ENCODE measurements around the gene NR6A1.

The NR6A1 gene

DNA sequence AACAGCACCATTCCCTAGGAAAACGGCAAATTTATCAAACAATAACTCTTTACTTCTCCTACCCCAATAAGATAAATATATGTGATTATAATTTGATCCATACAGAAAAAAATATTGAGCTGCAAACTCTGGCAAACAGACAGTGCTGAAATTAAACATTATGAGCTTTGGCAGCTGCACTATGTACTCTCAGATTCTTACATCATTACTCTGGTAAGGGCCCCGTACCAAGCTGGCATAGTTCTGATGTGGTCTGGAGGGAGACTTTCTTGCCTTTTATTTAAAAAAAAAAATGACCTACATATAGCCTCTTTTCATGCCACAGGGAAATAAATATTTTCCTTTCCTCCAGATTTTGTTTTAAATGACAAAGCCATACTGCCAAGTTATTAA, 95.0 kb downstream of the NR6A1 start:
- DNase-seq = peak in 1 of 2 donors; percentile 32
- Histone ChIP-seq H3K4me3 (peak overlapping the region in 1 of 2 donors; percentile 4), H3K27ac (peak overlapping the region; percentile 46 to 49)

DNA sequence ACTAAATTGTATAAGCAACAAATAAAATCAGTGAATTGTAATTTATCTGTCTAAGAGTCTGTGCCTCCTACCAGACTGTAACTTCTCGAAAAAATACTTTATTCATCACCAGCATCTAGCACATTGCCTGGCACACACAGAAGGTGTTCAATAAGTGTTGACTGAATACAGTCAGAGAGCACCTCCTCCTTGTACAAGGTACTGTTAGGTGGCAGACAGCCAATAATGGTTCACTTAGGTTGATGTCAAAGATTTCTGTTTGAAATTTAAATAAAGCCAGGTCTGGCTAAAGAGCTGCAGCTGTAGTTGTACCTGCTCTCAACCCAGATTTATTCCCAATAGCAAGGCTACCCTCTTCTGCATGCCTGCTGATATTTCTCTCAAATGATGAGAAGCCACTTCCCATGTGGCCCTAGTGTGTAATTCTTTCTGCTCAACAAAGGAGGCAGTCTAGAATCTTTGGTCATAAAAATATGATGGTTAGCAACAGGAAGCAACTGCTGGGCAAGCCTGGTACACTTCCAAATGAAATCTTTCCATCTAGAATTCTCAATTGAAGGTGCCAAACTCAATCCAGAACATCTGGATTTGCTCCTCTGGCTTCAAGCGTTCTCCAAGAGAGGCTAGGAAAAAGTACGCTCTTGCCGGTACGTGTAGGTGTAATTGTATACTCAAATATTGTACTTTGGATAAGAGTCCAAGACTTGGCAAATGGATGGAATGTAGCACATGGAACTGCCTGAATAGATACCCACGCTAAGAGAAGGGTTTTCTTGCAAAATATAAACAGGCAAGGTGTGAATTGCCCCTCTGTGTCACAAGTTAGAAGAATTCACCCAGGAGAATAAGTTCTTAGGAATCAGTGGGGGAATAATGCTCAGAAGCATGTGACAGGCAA, 95.6 kb downstream of the NR6A1 start:
- H3K27ac ChIP-seq = peak overlapping the region; percentile 46 to 49
- DNase-seq = no peak
- H3K9me3 ChIP-seq = no peaks in the 10 kb centered on the region
- H3K27me3 ChIP-seq = no peaks in the 10 kb centered on the region
- TF ChIP-seq, protein P1, sequence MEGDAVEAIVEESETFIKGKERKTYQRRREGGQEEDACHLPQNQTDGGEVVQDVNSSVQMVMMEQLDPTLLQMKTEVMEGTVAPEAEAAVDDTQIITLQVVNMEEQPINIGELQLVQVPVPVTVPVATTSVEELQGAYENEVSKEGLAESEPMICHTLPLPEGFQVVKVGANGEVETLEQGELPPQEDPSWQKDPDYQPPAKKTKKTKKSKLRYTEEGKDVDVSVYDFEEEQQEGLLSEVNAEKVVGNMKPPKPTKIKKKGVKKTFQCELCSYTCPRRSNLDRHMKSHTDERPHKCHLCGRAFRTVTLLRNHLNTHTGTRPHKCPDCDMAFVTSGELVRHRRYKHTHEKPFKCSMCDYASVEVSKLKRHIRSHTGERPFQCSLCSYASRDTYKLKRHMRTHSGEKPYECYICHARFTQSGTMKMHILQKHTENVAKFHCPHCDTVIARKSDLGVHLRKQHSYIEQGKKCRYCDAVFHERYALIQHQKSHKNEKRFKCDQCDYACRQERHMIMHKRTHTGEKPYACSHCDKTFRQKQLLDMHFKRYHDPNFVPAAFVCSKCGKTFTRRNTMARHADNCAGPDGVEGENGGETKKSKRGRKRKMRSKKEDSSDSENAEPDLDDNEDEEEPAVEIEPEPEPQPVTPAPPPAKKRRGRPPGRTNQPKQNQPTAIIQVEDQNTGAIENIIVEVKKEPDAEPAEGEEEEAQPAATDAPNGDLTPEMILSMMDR (IDR thresholded peaks at IDR 0.05) = peak in 1 of 2 experiments; percentile 13
- no peaks in the 10 kb centered on the region for H3K36me3 ChIP-seq
- peaks cover 0 to 32% (median 14%) of the 10 kb centered on the region in 4 donors for H3K4me1 ChIP-seq
- intact Hi-C loops (cut with DNase I; ENCODE audit: low total_unique reads) = no loop called here
- H3K4me3 ChIP-seq = peak overlapping the region in 1 of 2 donors; percentile 4

More for the DNA sequence above, 95.0 kb downstream of the NR6A1 start:
- Histone ChIP-seq H3K36me3 (no peaks in the 10 kb centered on the region), H3K27me3 (no peaks in the 10 kb centered on the region), H3K9me3 (no peaks in the 10 kb centered on the region), H3K4me1 (peaks cover 0 to 32% (median 14%) of the 10 kb centered on the region in 4 donors)
- TF ChIP-seq, protein P1 (IDR thresholded peaks at IDR 0.05) = no peak
- intact Hi-C loops (cut with DNase I; ENCODE audit: low total_unique reads) = no loop called here

DNA sequence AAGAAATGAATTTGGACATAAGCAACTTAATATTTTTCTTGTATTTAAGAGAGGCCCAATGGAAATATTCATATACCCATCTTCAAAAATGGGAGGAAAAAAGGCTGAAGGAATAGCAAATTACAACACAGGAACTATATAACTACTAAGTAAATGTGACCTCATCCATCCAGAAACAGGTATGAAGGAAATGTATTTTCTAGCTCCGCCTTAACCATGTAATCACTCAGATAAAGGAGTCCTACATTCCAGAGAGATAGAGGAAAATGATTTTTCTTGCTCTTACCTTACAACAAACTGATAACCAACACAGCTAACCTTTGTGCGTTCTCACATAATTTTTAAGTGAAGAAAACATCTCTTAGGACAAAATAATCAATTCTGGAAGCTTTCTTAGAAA, 96.5 kb downstream of the NR6A1 start:
- DNase-seq = no peak
- no peaks in the 10 kb centered on the region for H3K27me3 ChIP-seq
- no peaks in the 10 kb centered on the region for H3K36me3 ChIP-seq
- peaks cover 0 to 32% (median 14%) of the 10 kb centered on the region in 4 donors for H3K4me1 ChIP-seq
- TF ChIP-seq, protein P1 (IDR thresholded peaks at IDR 0.05) = no peak
- no peak overlapping the region for H3K4me3 ChIP-seq
- no peaks in the 10 kb centered on the region for H3K9me3 ChIP-seq
- intact Hi-C loops (cut with DNase I; ENCODE audit: low total_unique reads) = no loop called here
- H3K27ac ChIP-seq = no peak overlapping the region

DNA sequence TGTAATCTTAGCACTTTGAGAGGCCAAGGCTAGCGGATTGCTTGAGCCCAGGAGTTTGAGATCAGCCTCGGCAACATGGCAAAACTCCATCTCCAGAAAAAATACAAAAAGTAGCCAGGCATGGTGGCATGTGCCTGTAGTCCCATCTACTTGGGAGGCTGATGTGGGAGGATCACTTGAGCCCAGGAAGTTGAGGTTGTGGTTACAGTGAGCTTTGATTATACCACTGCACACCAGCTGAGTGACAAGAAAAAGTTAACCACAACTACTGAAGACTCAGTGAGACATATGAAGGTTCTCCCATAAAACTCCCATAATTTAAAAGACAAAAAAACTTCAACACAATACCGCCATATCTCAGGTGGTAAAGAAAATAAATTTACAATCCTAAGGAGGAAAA, 98.0 kb downstream of the NR6A1 start:
- Histone ChIP-seq H3K9me3 (no peaks in the 10 kb centered on the region), H3K36me3 (no peaks in the 10 kb centered on the region), H3K27me3 (no peaks in the 10 kb centered on the region), H3K4me3 (no peak overlapping the region), H3K27ac (no peak overlapping the region), H3K4me1 (peaks cover 0 to 31% (median 14%) of the 10 kb centered on the region in 4 donors)
- TF ChIP-seq, protein P1 (IDR thresholded peaks at IDR 0.05) = no peak
- intact Hi-C loops (cut with DNase I; ENCODE audit: low total_unique reads) = no loop called here
- no peak for DNase-seq

DNA sequence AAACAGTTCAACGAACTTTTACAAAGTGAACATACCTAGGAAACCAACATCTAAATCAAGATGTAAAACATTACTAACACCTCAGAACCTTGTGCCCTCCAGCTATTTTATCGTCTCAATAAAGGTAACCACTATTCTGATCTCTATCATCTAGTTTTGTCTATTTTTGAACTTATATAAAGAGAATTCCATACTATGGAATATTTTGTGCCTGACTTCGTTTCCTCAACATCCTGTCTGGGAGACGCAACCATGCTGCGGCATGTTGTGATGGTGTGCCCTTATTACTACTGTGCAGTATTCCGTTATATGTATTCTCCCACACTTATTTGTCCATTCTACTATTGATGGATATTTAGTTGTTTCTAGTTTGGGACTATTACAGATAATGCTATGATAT, 99.2 kb downstream of the NR6A1 start:
- H3K4me3 ChIP-seq = no peak overlapping the region
- DNase-seq = no peak
- H3K36me3 ChIP-seq = no peaks in the 10 kb centered on the region
- TF ChIP-seq, protein P1 (IDR thresholded peaks at IDR 0.05) = no peak
- no peaks in the 10 kb centered on the region for H3K27me3 ChIP-seq
- peaks cover 0 to 19% (median 12%) of the 10 kb centered on the region in 4 donors for H3K4me1 ChIP-seq
- intact Hi-C loops (cut with DNase I; ENCODE audit: low total_unique reads) = no loop called here
- no peak overlapping the region for H3K27ac ChIP-seq
- H3K9me3 ChIP-seq = no peaks in the 10 kb centered on the region

All from tibial artery (tissue), 4 donors.